ENCODE results near the gene LRP8.

Gene LRP8

GRCh38 chr1:53257454-53258081 is 70.3 kb downstream of the LRP8 start:
- DNase-seq: no peak

DNA sequence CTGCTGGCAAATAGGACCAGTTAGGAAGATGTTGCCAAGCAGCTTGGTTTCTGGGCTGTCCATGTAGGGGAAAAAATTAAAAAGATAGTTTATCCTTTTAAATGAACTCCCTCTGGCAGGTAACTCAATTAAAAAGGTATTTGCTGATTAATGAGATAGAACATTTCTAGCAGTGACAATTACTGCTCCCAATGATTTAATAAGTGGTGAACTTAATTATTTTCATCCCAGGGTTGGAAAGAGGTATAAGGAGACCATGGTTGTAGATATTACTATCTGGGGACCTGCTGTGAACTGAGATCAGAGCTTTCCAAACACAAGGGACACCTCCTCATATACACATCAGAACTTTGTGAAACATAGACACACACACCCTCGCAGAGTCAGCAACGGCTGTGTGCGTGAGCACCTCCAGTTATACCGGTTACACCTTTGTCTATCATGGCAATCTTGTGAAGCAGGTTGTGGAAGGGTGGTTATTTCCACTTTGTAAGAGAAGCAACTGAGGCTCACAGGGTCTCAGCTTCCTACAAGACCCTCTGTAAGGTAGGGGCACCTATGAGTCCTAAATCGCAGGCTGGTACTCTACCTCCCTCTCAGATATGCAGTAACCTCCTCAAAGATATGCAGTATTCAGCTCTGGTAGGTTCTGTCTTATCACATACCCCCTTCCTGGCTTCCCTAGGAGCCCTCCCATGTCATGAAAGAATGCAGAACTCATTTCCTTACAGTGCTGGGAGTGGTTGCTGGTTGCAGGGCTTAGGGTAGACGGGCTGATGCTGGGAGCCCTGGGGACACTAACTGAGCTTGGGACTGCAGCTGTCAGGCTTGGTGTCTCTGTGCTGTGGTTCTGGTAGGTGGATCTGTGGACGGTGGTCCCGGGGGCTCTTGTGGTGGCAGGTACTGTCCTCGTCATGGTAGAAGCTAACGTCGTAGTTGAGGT is 71.1 kb downstream of the LRP8 start:
- no peak for DNase-seq

GRCh38 chr1:53255031-53255430 is 72.8 kb downstream of the LRP8 start:
- DNase-seq: no peak

- no peak for DNase-seq
Measured at GRCh38 chr1:53254011-53254640, 73.7 kb downstream of the LRP8 start.

DNA sequence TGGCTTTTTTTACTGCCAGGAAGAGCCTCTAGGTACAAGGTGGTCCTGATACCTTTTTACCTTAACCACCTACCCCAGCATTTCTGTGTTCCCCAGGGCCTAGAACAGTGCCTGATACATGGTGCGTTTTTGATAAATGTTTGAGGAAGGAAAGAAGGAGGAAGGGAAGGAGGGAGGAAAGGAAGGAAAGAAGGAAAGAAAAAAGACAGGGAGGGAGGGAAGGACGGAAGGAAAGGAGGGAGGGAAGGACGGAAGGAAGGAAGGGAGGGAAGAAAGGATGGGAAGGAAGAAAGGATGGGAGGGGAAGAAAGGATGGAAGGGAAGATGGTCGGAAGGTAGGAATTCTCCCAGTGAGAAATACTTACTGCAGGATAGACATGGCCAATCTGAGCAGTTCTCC is 77.5 kb downstream of the LRP8 start:
- no peak for DNase-seq

- no peak for DNase-seq
Measured at GRCh38 chr1:53249706-53250105, 78.2 kb downstream of the LRP8 start.

DNA sequence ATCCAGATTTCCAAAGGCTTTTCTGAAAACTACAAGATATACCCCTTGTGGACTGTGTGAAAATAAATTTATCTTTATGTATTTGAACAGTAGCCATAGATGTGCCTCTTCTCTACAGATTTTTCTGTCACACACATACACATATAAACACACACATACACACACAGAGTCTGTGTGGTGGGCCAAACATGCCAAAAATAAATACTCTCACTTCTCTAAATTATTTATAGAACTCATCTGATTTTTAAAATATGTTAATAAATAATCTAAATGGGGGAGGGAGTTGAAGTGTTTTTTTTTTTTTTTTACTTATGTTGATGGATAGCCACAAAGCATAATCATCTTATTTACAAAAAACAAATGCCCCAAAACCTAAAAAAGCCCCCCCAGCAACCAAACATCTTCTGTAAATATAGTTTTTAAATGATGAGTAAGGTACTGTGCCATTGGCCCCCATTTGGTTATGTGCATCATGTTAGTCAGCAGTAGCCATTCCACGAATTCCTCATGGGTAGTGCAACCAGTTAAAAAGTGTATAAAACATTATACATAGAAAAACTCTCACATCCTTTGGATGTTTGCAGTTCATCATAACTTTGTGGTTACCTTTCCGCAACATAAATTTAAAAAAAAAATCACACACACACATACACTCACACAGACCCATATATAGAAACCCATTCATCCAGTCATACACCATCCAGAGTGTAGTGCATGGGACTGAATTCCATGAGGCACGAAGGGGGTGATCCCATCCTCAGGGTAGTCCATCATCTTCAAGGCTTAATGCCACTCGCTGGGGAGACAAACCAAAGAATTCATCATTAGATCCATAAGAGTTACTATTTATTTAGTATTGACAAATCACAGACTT is 81.4 kb downstream of the LRP8 start:
- DNase-seq: no peak

DNA sequence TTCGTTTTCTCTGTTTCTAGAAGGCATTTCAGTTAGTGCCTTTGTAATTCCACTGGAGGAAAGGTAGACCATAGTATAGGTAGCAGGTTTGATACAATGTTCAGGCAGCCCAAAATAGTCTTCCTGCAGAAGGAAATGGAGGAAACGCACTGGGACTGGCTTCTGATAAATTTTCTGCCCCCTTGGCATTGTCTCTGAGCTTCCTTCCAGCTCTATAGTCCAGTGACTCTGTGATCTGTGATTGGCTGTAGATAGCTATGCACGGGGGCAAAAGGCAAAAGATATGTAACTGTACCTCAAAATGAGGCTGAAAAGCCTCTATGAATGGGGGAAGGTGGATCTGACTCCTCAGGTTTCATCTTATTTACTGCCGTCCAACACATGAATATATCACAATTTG is 83.7 kb downstream of the LRP8 start:
- DNase-seq: no peak

- DNase-seq: no peak
Measured at GRCh38 chr1:53242381-53242780, 85.5 kb downstream of the LRP8 start.

- no peak for DNase-seq
Measured at GRCh38 chr1:53241828-53242227, 86.0 kb downstream of the LRP8 start.

DNA sequence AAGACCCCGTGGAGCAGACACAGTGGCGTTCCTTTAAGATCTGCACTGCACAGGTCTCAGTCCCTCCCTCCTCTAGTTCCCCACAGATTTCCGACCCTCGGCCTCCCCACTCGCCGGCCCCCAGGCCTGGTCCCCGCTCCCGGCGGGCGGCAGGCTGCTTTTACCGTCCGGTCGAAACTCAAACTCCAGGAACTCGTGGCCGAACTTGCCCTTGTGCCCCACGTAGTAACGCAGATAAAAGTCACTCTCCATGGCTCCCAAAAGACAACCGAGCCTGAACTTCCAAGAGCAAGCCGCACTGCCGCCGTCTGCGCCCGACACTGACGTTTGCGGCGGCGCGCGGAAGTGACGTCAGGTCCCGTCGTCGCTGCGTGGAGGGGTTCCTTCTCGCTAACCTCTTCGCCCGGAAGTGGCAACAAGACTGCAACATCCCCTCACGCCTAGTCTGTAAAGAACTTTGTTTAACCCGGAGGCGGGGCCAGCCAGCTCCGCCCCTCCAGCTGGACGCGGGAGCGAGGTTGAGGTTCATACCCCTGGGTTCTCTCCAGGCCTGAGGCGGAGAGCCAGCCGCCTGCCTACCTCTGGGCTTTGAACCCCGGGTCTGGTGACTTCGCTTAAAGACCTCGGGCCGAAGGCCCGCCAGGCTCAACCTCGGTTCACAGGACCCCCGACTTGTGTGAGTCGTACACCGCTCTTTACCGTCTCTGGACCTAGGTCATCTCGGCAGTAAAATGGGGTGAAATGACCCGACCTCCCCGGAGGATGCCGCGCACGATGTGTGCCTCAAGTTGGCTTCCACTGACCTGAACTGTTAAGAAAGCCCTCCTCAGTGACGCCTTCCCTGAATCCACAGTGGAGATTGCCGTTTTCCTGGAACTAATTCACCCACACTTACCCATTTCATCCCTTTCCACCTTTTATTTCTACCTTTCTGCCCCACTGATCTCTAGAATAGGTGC is 89.4 kb downstream of the LRP8 start, which contains the start of gene MAGOH:
Gene MAGOH (minus strand): TSS at position 322 of the 959 bp plus-strand sequence. CDS start 70 bp downstream, at position 252.
- DNase-seq: peak; percentile 93

DNA sequence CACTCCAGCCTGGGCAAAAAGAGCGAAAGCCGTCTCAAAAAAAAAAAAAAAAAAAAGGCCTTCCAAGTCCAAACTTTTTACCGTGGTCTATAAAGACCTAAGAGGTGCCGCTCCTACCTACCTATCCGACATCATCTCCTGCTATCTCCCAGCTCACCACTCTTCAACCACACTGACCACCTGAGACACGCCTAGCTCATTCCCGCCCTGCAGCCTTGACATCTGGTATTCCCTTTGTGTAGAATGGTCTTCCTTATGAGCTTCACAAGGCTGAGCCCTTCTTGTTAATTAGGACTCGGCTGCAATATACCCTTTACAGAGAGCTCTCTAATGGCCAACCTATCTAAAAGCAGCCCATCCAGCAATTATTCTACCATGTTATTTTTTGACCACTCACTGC is 90.2 kb downstream of the LRP8 start:
- DNase-seq: no peak

DNA sequence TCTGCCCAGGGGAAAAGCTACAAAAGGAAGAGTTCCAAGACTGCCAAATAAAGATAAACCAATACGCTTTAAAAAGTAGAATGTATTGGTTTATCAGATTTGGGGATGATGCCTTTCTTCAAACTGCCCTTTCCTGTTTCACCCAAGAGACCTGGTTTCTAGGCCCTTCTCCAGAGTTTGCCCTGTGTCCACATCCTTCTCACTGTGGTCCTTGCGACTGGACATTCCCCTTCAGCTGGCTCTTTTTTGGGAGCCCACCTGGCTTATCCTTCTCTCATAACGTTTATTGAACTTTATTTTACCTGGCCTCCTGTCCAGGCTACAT is 106.9 kb downstream of the LRP8 start:
- DNase-seq: no peak

- peak; percentile 97 for DNase-seq
Measured at GRCh38 chr1:53220171-53220961, 107.5 kb downstream of the LRP8 start, which contains the start of gene CZIB. Gene CZIB, minus strand, starts transcription at chr1:53220634. Its CDS starts 59 bp downstream, at chr1:53220575.

DNA sequence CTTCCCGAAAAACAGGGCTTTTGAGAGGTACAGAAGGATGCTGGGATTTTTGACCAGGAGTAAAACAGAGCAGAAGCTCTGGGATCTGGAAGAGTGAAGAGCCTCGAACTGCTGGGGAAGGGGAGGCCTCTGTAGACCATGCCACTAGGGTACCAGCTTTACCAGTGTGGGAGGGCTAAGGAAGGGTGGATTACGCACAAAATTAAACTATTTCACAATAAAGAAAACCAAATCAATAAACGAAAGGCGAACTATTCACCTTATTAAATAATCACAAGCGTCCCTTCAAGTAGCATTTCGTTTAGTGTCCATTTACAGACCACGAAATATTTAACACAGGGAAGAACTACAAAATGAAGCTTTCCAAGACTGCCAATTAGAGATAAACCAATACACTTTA is 108.2 kb downstream of the LRP8 start:
- DNase-seq: no peak

DNA sequence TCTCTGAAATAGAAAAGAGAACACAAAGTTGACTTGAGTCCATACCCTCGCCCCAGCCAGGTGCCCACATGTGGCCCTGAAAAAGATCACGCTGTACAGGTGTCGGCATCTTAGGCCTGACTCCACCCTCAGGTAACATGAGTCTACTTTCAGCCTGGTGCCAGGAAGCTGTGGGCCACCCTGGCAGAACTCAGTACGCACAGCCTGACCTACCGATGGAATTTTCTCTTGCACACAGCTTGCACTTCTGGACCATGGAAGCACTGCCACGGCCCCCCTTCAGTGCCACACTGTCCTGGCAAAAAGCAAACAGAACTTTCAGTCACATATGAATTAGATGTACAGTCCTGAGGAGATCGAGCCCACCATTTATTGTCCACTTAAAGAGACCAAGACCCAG is 109.7 kb downstream of the LRP8 start:
- DNase-seq: no peak

- peak; percentile 10 for DNase-seq
Measured at GRCh38 chr1:53214376-53214940, 113.4 kb downstream of the LRP8 start.

GRCh38 chr1:53210954-53211353 is 116.9 kb downstream of the LRP8 start:
- DNase-seq: no peak

GRCh38 chr1:53210352-53210751 is 117.5 kb downstream of the LRP8 start:
- DNase-seq: no peak

GRCh38 chr1:53207726-53208125 is 120.1 kb downstream of the LRP8 start:
- no peak for DNase-seq

All from right kidney (tissue), 1 donor.